Stomach (tissue), 4 donors: ENCODE data around the gene NT5C2.
"Not testable (repeated sequence)": the region's sequence is repeated elsewhere in the genome, so short reads cannot be mapped to it uniquely, and the experiment has no call there.

ENCODE experiments used
- POLR2A ChIP-seq, 4 donors: fragments of 450-650 bp; IDR thresholded peaks; one replicate each; pipeline ENCODE4 v1.6.1; 2016; ENCODE audit warnings: antibody characterized with exemption in 4 of 4, control low read depth in 2 of 4, mild to moderate bottlenecking in 1 of 4, moderate library complexity in 1 of 4
- POLR2AphosphoS5 ChIP-seq, 3 donors: sonication (generic); formaldehyde crosslinking; IDR thresholded peaks; one replicate each; pipeline ENCODE4 v1.6.1; 2016; ENCODE audit warnings: antibody characterized with exemption in 3 of 3
- TF ChIP-seq, protein P1 (sequence below), 7 experiments: fragments of 450-650 bp in 4 of 7; fragments of 200-600 bp in 3 of 7; sonication (generic) in 3 of 7; IDR thresholded peaks; one replicate each; pipeline ENCODE4 v1.5.1; 2016 to 2019; ENCODE audit warnings: antibody characterized with exemption in 7 of 7, control low read depth in 2 of 7, mild to moderate bottlenecking in 1 of 7

DNA sequence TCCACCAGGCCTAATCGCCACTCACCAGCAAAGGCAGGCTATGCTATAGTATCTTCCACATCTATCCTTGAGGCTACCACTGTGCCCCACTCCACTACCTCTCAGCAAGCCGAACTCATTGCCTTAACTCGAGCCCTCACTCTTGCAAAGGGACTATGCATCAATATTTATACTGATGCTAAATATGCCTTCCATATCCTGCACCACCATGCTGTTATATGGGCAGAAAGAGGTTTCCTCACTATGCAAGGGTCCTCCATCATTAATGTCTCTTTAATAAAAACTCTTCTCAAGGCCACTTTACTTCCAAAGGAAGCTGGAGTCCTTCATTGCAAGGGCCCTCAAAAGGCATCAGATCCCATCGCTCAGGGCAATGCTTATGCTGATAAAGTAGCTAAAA is 17.2 kb upstream of the NT5C2 start:
- TF ChIP-seq, protein P1, sequence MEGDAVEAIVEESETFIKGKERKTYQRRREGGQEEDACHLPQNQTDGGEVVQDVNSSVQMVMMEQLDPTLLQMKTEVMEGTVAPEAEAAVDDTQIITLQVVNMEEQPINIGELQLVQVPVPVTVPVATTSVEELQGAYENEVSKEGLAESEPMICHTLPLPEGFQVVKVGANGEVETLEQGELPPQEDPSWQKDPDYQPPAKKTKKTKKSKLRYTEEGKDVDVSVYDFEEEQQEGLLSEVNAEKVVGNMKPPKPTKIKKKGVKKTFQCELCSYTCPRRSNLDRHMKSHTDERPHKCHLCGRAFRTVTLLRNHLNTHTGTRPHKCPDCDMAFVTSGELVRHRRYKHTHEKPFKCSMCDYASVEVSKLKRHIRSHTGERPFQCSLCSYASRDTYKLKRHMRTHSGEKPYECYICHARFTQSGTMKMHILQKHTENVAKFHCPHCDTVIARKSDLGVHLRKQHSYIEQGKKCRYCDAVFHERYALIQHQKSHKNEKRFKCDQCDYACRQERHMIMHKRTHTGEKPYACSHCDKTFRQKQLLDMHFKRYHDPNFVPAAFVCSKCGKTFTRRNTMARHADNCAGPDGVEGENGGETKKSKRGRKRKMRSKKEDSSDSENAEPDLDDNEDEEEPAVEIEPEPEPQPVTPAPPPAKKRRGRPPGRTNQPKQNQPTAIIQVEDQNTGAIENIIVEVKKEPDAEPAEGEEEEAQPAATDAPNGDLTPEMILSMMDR (IDR thresholded peaks at IDR 0.05): not testable (repeated sequence)
- TF ChIP-seq POLR2AphosphoS5, POLR2A (IDR thresholded peaks at IDR 0.05): not testable (repeated sequence)
